Activated CD4-positive, alpha-beta T cell treated with anti-CD3 and anti-CD28 coated beads for 24 hours (primary cell): ENCODE results near the gene HS3ST4.
"Not testable (repeated sequence)": the region's sequence is repeated elsewhere in the genome, so short reads cannot be mapped to it uniquely, and the experiment has no call there.

Experiments used
- DNase-seq, 2 donors: peaks; one replicate each; pipeline ENCODE4 v3.0.0-alpha.2; 2020; ENCODE audit warnings: low read depth in 2 of 2

Gene HS3ST4

DNA sequence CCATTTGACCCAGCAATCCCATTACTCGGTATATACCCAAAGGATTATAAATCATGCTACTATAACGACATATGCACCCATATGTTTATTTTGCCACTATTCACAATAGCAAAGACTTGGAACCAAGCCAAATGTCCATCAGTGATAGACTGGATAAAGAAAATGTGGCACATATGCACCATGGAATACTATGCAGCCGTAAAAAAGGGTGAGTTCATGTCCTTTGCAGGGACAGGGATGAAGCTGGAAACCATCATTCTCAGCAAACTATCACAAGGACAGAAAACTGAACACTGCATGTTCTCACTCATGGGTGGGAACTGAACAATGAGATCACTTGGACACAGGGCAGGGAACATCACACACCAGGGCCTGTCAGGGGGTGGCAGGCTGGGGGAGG lies 406.4 kb downstream of the HS3ST4 start:
- not testable (repeated sequence) for DNase-seq

DNA sequence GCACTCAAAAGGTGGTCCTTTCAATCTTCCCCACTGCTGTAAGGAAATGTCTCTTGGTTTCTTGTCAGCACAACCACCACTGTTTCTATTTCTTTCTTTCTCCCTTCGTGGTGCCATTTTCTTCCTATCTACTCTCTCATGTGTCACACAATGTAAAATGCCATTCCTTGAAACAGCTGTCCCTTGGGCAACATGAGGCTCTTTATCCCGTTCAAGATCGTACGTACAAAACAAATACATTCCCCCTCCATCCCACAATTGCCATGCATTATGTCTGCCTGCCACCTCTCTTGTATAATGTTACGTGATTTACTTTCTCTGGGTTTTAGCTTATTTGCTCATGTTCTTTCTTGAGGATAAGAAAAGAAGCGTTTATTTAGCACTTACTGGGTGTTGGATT lies 410.6 kb downstream of the HS3ST4 start:
- no peak for DNase-seq

DNA sequence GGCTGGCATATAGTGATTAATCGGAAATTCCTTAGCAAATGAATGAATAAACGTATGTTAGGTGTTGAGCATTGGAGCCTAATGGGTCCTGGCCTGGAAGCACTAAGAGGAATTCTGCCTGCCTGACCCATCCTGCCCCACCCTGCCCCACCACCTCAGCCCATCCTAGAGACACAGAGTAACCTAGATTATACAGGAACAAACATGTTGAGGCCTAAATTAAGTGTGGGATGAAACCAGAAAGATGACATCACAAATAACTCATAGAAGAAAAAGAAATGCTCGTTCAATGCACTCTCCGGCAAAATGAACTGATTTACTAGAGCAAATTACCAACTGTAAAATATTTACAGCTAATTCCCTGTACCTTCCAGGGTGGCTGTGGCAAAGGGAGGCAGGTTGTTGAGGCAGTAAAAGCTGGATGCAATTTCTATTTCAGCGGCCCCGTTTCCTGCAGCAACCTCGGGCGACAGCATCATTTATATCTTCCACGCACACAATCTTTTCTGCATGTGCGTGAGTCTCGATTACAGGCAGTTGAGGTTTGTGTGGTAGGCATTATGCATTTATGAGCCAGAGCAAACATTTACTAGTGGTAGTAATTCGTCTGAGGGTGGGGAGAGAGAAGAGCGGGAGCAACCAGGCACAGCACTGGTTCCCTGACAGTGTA lies 417.2 kb downstream of the HS3ST4 start:
- no peak for DNase-seq

DNA sequence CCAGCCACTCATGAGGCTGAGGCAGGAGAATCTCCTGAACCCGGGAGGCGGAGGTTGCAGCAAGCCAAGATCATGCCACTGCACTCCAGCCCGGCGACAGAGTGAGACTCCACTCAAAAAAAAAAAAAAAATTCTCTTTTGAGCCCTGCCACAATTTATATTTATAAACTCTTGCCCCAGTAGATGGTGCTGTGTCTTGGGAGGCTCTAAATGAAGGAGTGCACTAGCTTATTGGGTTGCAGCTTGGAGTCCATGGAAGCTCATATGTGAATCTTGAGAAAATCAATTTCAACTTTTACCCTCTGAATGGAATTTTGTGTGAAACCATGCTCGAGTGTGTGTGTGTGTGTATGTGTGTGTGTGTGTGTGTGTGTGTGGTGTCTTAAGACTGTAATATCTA lies 420.1 kb downstream of the HS3ST4 start:
- no peak for DNase-seq

DNA sequence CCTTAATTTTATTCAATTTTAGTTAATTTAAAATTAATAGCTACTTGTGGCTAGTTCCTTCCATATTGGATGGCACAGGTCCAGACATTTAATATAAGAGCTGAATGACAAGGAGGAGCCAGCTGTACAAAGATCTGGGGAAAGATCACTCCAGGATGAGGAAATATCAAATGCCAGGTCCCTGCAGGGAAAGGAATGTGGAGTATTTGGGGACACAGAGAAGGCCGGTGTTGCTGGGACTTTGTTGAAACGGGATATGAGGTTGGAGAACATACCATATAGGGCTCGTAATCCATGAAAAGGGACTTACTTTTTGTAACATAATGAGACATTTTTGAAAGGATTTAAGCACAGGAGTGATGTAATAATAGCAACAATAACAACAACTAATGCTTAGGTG lies 426.8 kb downstream of the HS3ST4 start:
- no peak for DNase-seq

DNA sequence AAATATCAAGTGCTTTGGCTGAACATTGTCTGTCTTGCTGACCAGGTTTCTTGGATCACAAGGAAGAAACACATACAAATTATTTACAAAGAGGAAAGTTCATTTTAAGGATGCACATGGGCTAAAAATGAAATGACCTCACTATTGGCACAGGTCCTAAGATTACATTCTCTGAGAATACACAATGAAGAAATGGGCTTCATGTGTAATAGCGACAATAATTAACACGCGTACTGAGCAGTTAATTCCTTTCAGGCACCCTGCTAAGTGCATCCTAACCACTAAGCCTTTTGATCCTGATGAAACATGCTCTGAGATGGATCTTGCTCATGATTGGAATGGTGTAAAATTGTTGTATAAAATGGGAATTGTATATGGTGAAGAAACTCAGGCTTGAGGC lies 429.0 kb downstream of the HS3ST4 start:
- DNase-seq = no peak

DNA sequence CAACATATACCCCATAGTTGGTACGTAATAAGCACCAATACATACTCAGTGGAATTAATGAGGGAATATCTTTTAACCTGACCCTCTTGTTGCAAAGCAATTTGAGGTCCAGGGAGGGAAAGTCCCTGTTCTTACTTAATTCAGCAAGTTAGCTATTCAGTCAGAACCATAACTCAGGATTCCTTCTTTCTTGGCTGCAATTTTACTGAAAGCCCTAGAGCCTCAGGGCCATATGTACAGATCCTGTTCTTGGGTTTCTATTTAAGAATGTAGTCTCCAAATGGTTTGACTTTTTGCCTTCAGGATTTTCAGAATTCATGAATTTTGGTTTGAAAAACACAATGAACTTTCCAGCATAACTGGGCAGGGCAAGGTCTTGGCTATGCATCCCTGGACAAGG lies 436.5 kb downstream of the HS3ST4 start:
- DNase-seq = no peak

GRCh38 chr16:26129997-26130396 lies 438.2 kb downstream of the HS3ST4 start:
- DNase-seq = no peak

GRCh38 chr16:26133416-26134093 lies 441.8 kb downstream of the HS3ST4 start:
- DNase-seq = no peak

DNA sequence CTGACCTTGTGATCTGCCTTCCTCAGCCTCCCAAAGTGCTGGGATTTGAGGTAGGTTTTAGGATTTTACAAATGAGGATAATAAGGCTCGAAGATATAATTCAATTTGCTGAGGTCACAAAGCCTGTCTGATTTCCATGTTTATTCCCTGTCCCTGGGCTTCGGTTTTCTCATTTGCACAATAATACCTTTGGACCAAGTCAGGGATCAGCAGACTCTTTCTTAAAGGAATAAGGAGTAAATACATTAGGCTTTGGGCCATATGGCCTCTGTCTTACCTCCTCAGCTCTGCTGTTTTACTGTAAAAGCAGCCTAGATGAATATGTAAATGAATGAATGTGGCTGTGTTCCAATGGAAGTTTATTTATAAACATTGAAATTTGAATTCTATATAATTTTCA lies 442.8 kb downstream of the HS3ST4 start:
- DNase-seq = no peak

- no peak for DNase-seq
Measured at GRCh38 chr16:26137956-26138355, 446.2 kb downstream of the HS3ST4 start.

DNA sequence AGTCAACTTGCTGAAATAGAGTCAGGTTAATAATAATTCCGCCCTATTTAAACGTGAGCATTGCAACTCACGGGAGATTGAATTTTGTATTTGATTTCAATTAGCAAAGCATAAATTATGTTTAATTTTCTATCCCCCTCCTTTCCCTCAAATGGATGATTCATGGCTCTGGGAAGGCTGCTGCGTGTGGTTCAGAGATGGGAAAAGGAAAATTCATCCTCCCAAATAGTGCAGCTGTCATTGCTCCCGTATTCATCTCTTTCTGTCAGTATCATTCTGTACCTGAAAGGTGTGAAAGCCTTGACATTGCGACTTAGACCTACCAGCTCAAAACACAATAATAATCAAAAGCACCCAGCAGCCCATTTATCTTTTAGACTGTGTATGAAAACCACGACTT lies 447.3 kb downstream of the HS3ST4 start:
- DNase-seq = no peak

DNA sequence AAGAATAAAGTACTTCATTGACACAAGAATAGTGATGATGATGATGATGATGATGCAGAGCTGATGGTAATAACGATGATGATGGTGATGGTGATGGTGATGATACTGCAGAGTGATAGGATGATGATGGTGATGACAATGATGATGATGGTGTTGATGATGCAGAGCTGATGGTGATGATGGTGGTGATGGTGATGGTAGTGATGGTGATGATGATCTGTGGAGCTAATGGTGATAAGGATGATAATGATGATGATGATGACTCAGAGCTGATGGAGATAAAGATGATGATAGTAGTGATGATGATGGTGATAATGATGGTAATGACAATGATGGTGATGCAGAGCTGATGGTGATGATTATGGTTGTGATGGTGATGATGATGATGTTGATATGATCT lies 448.1 kb downstream of the HS3ST4 start:
- DNase-seq = no peak

DNA sequence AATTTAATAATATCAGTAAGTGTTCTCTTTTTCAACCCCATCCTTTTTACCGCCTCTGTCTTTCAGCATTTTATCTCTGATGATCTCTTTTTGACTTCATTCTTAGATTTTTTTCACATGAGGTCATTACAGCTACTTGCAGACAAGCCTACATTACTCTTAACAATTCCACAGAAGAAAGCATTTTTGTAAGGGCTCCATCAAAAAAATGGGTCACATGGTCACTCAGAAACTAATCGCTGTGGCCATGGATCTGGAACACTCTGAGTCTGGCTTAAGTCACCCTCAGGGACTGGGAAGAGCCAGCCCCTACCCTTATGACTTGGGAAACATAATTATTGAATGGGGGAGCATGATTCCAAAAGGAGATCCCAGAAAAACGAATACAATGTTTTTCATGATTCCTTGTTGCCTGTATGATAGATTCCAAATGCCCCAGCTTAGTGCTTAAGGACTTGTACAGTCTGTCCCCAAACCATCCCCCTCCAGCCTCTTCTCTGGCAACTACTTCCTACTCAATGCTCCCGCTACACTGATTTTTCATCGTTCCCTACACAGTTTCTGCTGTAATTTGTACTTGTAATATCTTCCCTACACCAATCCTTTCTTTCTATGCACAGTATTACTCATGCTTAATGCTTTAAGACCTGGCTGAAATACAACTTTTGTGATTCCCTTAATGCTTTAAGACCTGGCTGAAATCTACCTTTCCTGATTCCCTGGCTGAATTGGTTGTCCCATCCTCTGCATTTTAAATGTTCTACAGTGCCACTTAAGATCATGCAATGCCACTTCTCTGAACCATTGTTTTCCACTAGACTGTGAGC lies 457.8 kb downstream of the HS3ST4 start:
- DNase-seq = no peak

DNA sequence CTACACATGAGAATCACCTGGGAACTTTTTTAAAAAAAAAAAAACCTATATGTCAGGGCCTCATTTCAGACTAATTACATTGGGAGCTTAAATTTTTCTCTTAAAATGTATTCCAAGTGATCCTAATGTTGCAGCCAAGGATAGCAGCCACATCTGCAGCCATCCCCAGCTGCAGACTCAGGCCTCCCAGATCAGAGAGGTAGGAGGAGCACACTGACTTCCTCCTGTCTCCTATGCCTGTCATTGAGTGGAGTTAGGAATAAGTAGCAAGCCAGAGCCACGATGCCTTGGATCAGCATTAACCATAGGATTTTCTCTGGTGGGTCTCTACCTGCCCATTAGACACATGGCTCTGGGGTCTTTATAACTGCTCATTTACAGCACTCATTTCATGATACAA lies 463.5 kb downstream of the HS3ST4 start:
- DNase-seq = no peak

- no peak for DNase-seq
Measured at GRCh38 chr16:26157319-26157718, 465.6 kb downstream of the HS3ST4 start.

DNA sequence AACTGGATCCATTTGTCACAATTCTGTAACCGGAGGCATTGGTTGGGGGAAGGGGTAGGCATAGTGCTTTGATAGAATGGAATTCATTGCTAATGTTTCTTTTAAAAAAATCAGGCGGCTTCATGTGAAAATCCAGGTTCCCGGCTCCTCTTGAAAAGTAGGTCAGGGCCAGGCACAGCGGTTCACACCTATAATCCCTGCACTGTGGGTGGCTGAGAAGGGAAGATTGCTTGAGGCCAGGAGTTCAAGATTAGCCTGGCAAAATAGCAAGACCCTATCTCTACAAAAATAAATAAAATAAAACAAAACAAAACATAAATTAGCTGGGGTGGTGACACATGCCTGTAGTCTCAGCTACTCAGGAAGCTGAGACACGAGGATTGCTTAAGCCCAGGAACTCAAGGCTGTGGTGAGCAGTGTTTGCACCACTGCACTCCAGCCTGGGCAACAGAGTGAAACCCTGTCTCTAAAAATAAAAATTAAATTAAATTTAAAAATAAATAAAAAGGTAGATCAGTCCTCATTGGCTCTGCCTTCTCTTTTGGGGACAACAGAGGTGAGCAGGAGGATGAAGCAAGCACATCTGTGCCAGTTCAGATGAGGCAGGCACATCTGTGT lies 466.5 kb downstream of the HS3ST4 start:
- no peak for DNase-seq

GRCh38 chr16:26161461-26162180 lies 469.9 kb downstream of the HS3ST4 start:
- DNase-seq = no peak

- no peak for DNase-seq
Measured at GRCh38 chr16:26169473-26169872, 477.7 kb downstream of the HS3ST4 start.

DNA sequence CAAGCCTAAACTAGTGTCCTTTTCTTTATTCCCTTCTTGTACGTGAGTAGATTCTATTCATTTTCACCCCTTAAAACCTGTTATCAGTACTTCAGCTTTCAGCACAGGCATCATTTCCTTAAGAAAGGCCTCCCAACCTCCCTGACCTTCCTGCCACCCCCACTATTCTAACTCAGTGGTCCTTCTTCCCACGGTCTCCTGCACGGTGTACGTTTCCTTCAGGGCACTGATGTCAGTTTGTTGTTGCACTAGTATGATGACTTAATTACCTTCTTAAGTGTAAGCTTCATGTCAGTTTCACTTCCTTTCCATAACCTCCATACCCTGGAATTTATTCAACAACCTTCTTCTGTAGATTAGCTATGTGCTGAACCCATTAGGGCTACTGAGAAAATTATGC lies 484.2 kb downstream of the HS3ST4 start:
- DNase-seq = no peak

- DNase-seq = no peak
Measured at GRCh38 chr16:26177438-26177837, 485.7 kb downstream of the HS3ST4 start.

GRCh38 chr16:26178298-26178697 lies 486.5 kb downstream of the HS3ST4 start:
- no peak for DNase-seq
